ENCODE measurements around the gene OXNAD1. TPM values are rescaled to one million over a fixed set of nuclear protein-coding genes. Genes with fewer than 3 reads are reported as not detected.

OXNAD1 gene
- total and polyA plus RNA-seq, 2 of the 13 experiments (the other 11 are each of a cell fraction or from before 2014, with no cell fraction given): 9.9 to 18.8 TPM

- TF ChIP-seq MYC (CRISPR knock-in tag; IDR thresholded peaks at IDR 0.05; ENCODE audit: borderline replicate concordance) (no peak), ZFP36L2 (CRISPR knock-in tag; IDR thresholded peaks at IDR 0.05) (no peak), HMGXB4 (CRISPR knock-in tag; IDR thresholded peaks at IDR 0.05; ENCODE audit: borderline replicate concordance in 1 of 2, low read depth in 1 of 2) (no peak), RARA (CRISPR knock-in tag; IDR thresholded peaks at IDR 0.05) (peak; percentile 74), JDP2 (CRISPR knock-in tag; IDR thresholded peaks at IDR 0.05; ENCODE audit: borderline replicate concordance) (no peak), BCL6 (CRISPR knock-in tag; IDR thresholded peaks at IDR 0.05) (0 out of 2 replicates have a peak, but pooled peaks have one; percentile 11), MEIS2 (CRISPR knock-in tag; IDR thresholded peaks at IDR 0.05) (no peak), GRHL1 (CRISPR knock-in tag; conservative IDR thresholded peaks at IDR 0.05) (no peak), EZH2 (conservative IDR thresholded peaks at IDR 0.05; ENCODE audit: low read depth, low read length) (no peak), KMT2A (CRISPR knock-in tag; IDR thresholded peaks at IDR 0.05) (no peak), TAF15 (IDR thresholded peaks at IDR 0.05; ENCODE audit: low read depth, low read length, poor library complexity, severe bottlenecking) (no peak), MAFF (IDR thresholded peaks at IDR 0.05; ENCODE audit: low read depth, low read length) (no peak), ZNF543 (CRISPR knock-in tag; IDR thresholded peaks at IDR 0.05) (no peak), ZNF282 (IDR thresholded peaks at IDR 0.05; ENCODE audit: partially characterized antibody) (no peak), PHF21A (CRISPR knock-in tag; IDR thresholded peaks at IDR 0.05) (peak; percentile 58; the same call in 1 of the 2 replicates), NCOA2 (CRISPR knock-in tag; IDR thresholded peaks at IDR 0.05) (peak; percentile 39; the same call in 1 of the 2 replicates), PHB2 (IDR thresholded peaks at IDR 0.05; ENCODE audit: partially characterized antibody) (no peak), ZNF367 (CRISPR knock-in tag; IDR thresholded peaks at IDR 0.05; ENCODE audit: borderline replicate concordance) (no peak), ARID3A (IDR thresholded peaks at IDR 0.05; ENCODE audit: low read depth, low read length) (peak; percentile 74; the same call in 1 of the 2 replicates), ZNF710 (CRISPR knock-in tag; IDR thresholded peaks at IDR 0.05; ENCODE audit: borderline replicate concordance) (no peak), SKI (IDR thresholded peaks at IDR 0.05; ENCODE audit: partially characterized antibody) (peak; percentile 21), ZNF883 (CRISPR knock-in tag; IDR thresholded peaks at IDR 0.05; ENCODE audit: not compliant biosample characterization) (no peak), XRCC5 (optimal IDR thresholded peaks at IDR 0.05; ENCODE audit: low read length) (no peak)
These were observed 12.6 kb upstream of the OXNAD1 start (continued) for GRCh38 chr3:16252243-16252978.

Data from HepG2 (cell line).